Activated CD4-positive, alpha-beta T cell treated with anti-CD3 and anti-CD28 coated beads for 4 hours (primary cell): ENCODE measurements around the gene BEND6.
A peak's percentile ranks its signal among the peaks of the same experiment; 100 is the strongest.
"Not testable (repeated sequence)": the region's sequence is repeated elsewhere in the genome, so short reads cannot be mapped to it uniquely, and the experiment has no call there.

ENCODE experiments used
- DNase-seq, 2 donors: peaks; one replicate each; pipeline ENCODE4 v3.0.0-alpha.2; 2020

The BEND6 gene

GRCh38 chr6:57040011-57040410, 85.1 kb downstream of the BEND6 start:
- DNase-seq, result no peak

- not testable (repeated sequence) for DNase-seq
These were observed 89.2 kb downstream of the BEND6 start for GRCh38 chr6:57044061-57044460.

DNA sequence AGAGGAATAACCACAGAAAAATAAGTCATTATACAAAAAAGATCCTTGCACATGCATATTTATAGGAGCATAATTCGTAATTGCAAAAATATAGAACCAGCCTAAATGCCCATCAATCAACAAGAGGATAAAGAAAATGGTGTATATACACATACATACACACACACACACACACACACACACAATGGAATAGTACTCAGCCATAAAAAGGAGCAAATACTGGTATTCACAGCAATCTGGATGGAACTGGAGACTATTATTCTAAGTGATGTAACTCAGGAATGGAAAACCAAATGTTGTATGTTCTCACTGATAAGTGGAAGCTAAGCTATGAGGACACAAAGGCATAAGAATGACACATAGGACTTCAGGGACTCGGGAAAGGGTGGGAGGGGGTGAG, 89.7 kb downstream of the BEND6 start:
- DNase-seq, result no peak

DNA sequence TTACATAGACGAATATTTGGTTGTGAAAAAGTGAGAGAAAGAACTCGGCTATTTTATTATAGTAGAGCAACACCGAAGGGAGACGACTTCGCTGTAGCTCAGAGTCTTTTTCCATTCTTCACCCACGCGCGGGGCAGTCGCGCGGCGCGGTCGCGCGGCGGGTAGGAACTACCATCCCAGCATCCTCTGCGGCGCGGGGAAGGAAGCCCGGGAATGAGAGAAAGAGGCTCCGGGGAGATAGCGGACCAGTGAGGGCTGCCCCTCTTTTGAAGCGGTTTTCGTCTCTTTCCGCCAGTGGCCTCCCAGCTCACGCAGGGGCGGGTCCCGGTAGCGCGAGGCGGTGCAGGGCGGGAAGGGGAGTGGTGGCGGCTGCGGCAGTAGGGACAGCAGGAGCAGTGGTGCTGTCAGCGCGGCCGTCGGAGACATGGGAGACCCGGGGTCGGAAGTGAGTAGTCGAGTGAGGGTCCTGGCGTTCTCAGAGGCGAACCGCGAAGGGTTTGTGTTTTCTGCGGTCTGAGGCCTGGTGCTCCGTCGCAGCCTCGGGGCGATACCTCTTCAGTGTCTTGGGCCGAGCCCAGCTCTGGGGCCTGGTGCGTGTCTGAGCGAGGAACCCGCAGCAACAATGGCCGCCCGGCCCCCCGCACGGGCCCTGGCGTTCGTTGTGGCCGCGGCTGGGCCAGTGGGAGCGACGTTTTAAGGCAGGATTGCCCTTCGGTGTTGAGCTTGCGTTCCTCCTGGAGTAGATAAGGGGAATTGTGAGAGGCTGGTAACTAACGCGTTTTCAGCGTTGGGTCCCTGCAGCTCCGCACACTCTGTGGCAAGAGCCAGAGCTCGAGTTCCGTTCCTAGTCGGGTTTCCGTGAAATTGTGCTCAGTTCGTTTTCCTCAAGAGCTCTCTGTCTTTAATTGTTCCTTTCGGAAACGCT, 91.7 kb downstream of the BEND6 start, which contains the start of gene KIAA1586:
Gene KIAA1586, plus strand, starts transcription at position 362 of the 925 bp plus-strand sequence. Its CDS starts 63 bp downstream, at position 425.
- peak; percentile 74 to 77 for DNase-seq

GRCh38 chr6:57047257-57047585, 92.3 kb downstream of the BEND6 start:
- not testable (repeated sequence) for DNase-seq

DNA sequence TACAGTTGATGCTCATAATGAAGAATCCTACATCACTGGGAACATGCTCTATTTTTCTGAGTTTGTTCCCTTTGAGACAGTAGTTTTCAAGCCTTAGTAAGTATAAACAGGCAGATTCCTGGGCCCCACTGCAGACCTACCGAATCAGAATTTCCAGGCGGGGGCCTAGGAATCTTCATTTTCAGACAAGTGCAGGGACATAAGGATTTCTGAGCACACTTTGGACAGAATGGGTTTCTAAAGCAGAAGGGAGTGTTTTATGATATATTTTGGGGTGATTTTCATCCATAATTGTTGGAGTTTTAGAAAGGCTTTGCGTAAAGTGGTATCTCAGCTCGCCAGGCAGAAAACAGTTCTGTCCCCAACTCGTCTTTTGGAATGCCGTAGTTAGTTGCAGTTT, 93.0 kb downstream of the BEND6 start:
- not testable (repeated sequence) for DNase-seq

DNA sequence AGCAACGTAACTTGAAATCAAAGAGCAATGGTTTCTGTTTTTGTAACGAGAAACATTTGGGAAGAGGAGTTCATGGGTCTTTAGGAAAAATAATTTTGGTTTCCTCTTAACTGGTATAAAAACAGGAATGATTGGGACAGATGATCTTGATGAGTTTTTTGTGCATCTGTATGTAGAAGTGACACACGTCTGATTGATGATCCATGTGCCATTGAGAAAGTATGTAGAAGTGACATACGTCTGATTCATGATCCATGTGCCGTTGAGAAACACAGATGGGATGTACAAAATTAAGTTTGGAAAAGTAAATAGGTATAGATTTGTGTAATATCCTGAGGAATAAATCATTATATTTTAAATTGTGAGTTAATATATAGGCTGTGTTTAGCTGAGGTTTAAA, 93.7 kb downstream of the BEND6 start:
- DNase-seq, result no peak

DNA sequence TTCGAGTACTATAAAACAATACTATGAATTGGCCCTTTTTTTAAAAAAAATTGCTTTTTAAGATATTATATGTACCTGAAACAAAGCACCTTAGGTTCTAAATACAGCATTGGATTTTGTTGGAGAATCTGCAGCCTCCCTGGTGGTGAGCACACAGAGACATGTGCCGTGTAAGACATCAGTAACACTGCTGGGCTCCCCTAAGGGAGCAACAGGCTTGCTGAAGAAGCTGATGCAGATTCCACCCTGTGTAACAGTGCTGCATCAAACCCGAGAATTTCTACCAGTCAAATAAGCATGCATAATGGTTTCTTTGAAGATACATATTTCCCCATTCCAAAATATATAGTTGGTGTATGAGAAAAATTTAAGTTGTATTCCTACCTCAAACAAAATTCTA, 108.9 kb downstream of the BEND6 start:
- DNase-seq, result no peak

DNA sequence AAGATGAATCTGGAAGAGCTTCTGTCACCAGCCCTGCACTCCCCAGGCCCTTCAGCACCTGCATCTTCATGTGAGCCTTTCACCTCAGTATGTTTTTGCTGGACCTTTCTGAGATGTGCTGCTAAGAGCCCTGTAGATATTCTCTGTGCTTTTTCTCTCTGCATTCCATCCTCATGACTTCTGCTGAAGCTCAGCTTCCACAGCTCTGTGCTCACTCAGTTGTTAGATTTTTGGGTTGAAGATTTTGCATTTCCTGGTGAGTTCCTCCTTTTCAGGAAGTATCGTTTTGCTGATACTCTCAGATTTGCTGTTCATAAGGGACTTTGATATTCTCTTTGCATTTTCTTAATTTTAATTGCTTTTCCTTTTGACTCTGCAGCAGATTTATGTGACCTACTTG, 109.9 kb downstream of the BEND6 start:
- DNase-seq, result no peak

DNA sequence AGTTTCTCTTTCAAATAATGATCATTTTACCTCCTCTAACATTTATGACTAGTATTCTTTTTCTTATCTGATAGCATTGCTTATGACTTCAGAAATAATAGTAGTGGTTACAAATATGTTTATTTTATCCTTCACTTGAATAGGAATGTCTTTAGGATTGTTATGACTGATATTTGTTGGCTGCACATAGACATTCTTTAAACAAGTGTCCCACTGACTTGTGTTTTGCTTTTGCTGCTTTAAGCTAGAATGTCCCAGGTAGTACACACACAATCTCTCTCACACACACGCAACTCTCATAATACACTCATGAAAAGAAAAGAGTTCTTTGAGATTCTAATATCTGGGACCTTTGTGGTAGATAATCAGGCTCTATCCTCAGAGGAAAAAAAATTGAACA, 113.2 kb downstream of the BEND6 start:
- no peak for DNase-seq

- no peak for DNase-seq
These were observed 114.3 kb downstream of the BEND6 start for GRCh38 chr6:57069228-57069627.

- DNase-seq, result no peak
These were observed 115.0 kb downstream of the BEND6 start for GRCh38 chr6:57069920-57070331.

DNA sequence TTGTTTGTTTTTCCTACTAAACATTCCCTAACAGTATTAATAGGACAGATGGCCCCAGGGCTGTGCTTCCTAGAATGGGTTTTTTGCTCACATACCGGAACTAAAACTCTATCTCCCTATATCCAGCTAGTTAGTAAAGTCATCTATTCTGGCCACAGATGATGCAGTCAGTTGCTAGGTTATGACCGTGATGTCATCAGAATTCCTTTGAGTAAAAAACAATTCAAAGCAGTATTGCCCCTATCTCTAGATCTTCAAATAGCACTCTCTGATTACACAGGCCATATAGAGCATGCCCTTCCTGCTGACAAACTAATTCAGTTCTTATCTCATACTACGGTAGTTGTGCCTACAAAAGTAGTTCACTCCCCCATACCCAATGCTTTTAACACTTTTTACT, 117.2 kb downstream of the BEND6 start:
- no peak for DNase-seq

DNA sequence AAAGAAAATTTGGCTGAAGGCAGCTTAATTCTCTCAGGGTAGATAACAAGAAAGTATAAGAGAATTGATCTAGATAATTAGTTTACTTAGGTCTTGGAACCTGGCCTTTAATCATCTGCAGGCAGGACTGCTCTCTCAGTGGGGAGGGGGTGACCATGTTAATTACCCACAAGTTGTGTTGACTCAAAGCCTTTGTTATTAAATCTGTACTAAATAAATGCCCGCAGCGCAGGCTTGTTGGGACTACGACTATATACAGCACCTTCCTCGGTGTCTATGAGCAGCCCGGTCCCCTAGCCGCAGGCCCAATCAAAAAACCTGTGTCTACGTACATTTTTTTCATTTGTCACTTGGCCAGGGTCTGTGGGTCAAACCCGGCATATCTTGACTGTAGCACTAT, 119.5 kb downstream of the BEND6 start:
- no peak for DNase-seq

DNA sequence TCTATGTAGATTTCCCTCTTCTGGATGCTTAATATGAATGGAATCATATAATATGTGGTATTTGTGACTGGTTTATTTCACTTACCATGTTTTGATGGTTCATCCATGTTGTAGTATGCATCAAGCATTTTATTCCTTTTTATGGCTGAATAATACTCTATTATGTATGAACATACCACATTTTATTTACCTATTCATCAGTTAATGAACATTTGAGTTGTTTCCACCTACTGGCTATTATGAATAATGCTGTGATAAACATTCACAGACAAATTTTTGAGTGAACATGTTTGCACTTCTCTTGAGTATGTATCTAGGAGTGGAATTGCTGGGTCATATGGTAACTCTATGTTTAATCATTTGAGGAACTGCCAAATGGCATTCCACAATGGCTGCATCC, 120.2 kb downstream of the BEND6 start:
- DNase-seq, result no peak
